Mesothelial cell of epicardium (in vitro differentiated cells): ENCODE data around the gene PFKM. TPM values are rescaled to one million over a fixed set of nuclear protein-coding genes. Genes with fewer than 3 reads are reported as not detected.

ENCODE experiments used
- DNase-seq, 2 experiments: peaks; one replicate each; pipeline ENCODE4 v3.0.0; 2021; ENCODE audit warnings: low spot score in 2 of 2; ENCODE audit not compliant: unreplicated experiment in 2 of 2
- H3K27ac Mint-ChIP-seq: 2 replicates; pipeline ENCODE4 v1.8.0; 2021; ENCODE audit warnings: mixed read lengths
- H3K27me3 Mint-ChIP-seq: 2 replicates; pipeline ENCODE4 v1.8.0; 2021; ENCODE audit warnings: low read depth, mixed read lengths
- H3K36me3 Mint-ChIP-seq: 2 replicates; pipeline ENCODE4 v1.8.0; 2021; ENCODE audit warnings: mixed read lengths
- H3K4me1 Mint-ChIP-seq: 2 replicates; pipeline ENCODE4 v1.8.0; 2021; ENCODE audit warnings: mixed read lengths
- H3K4me3 Mint-ChIP-seq: 2 replicates; pipeline ENCODE4 v1.8.0; 2021; ENCODE audit warnings: mild to moderate bottlenecking, moderate library complexity, mixed read lengths
- H3K9me3 Mint-ChIP-seq: 2 replicates; pipeline ENCODE4 v1.8.0; 2021; ENCODE audit warnings: mixed read lengths
- CTCF ChIP-seq: fragments of 200-600 bp; sonication (generic); IDR thresholded peaks from one replicate; pipeline ENCODE4 v1.5.0; 2021; ENCODE audit warnings: antibody characterized with exemption; ENCODE audit not compliant: unreplicated experiment
- total RNA-seq: library from RNA; stranded (reverse); gene quantifications from 3 replicates; pipeline ENCODE4 v1.2.1, GENCODE V29; 2021

Gene PFKM
- total RNA-seq, 1 donor from 2014 or later: 120 TPM

GRCh38 chr12:48074266-48074665 lies 44.9 kb upstream of the PFKM start:
- peaks cover 35% of the 10 kb centered on the region for H3K36me3 Mint-ChIP-seq
- H3K27me3 Mint-ChIP-seq: no peaks in the 10 kb centered on the region
- DNase-seq: no peak

GRCh38 chr12:48075832-48076231 lies 43.3 kb upstream of the PFKM start:
- H3K4me1 Mint-ChIP-seq: no peaks in the 10 kb centered on the region
- no peak for TF ChIP-seq CTCF
- no peaks in the 10 kb centered on the region for H3K27me3 Mint-ChIP-seq
- DNase-seq: no peak
- H3K4me3 Mint-ChIP-seq: no peak overlapping the region
- peaks cover 11% of the 10 kb centered on the region for H3K9me3 Mint-ChIP-seq
- no peak overlapping the region for H3K27ac Mint-ChIP-seq
- H3K36me3 Mint-ChIP-seq: peaks cover 27% of the 10 kb centered on the region

More at GRCh38 chr12:48074266-48074665, 44.9 kb upstream of the PFKM start:
- no peak overlapping the region for H3K4me3 Mint-ChIP-seq
- no peak overlapping the region for H3K27ac Mint-ChIP-seq
- H3K4me1 Mint-ChIP-seq: no peaks in the 10 kb centered on the region
- no peak for TF ChIP-seq CTCF
- H3K9me3 Mint-ChIP-seq: peaks cover 11% of the 10 kb centered on the region

- TF ChIP-seq CTCF: no peak
Measured at GRCh38 chr12:48077111-48077510, 42.1 kb upstream of the PFKM start.

GRCh38 chr12:48078901-48079300 lies 40.3 kb upstream of the PFKM start:
- Mint-ChIP-seq H3K9me3 (peaks cover 11% of the 10 kb centered on the region), H3K4me3 (no peak overlapping the region), H3K36me3 (peaks cover 25% of the 10 kb centered on the region), H3K4me1 (no peaks in the 10 kb centered on the region), H3K27me3 (no peaks in the 10 kb centered on the region), H3K27ac (no peak overlapping the region)
- no peak for DNase-seq
- no peak for TF ChIP-seq CTCF

More at GRCh38 chr12:48077111-48077510, 42.1 kb upstream of the PFKM start:
- no peaks in the 10 kb centered on the region for H3K4me1 Mint-ChIP-seq
- no peak overlapping the region for H3K4me3 Mint-ChIP-seq
- H3K36me3 Mint-ChIP-seq: peaks cover 24% of the 10 kb centered on the region
- no peaks in the 10 kb centered on the region for H3K27me3 Mint-ChIP-seq
- DNase-seq: no peak
- no peak overlapping the region for H3K27ac Mint-ChIP-seq
- peaks cover 11% of the 10 kb centered on the region for H3K9me3 Mint-ChIP-seq

- H3K4me1 Mint-ChIP-seq: no peaks in the 10 kb centered on the region
- peaks cover 11% of the 10 kb centered on the region for H3K9me3 Mint-ChIP-seq
- no peak overlapping the region for H3K4me3 Mint-ChIP-seq
Measured at GRCh38 chr12:48080285-48080684, 38.9 kb upstream of the PFKM start.

More at GRCh38 chr12:48080285-48080684, 38.9 kb upstream of the PFKM start:
- H3K36me3 Mint-ChIP-seq: peaks cover 29% of the 10 kb centered on the region
- no peak for TF ChIP-seq CTCF
- no peaks in the 10 kb centered on the region for H3K27me3 Mint-ChIP-seq
- no peak for DNase-seq
- no peak overlapping the region for H3K27ac Mint-ChIP-seq
